ENCODE results near the gene OSBPL1A. TPM values are rescaled to one million over a fixed set of nuclear protein-coding genes. Genes with fewer than 3 reads are reported as not detected.
A peak's percentile ranks its signal among the peaks of the same experiment; 100 is the strongest.

The OSBPL1A gene
- total and polyA plus RNA-seq, 9 donors, result 43.0 to 68.0 (median 56.7) TPM

GRCh38 chr18:24259869-24260641 lies 137.6 kb downstream of the OSBPL1A start:
- H3K36me3 ChIP-seq (ENCODE audit: control insufficient read depth, insufficient read depth, low read length), result no peaks in the 10 kb centered on the region
- H3K4me1 ChIP-seq (ENCODE audit: control insufficient read depth, insufficient read depth, low read length), result no peaks in the 10 kb centered on the region
- peaks cover 4% of the 10 kb centered on the region for H3K9me3 ChIP-seq (replicated peaks; ENCODE audit: control insufficient read depth, low read depth, low read length)
- 100% methylated on average over 1 of the region's 6 CpGs for WGBS (ENCODE audit: insufficient coverage)
- H3K27ac ChIP-seq (ENCODE audit: low read length), result no peak overlapping the region
- no peak for DNase-seq
- no peaks in the 10 kb centered on the region for H3K27me3 ChIP-seq (ENCODE audit: control insufficient read depth, insufficient read depth, low read length)
- no peak overlapping the region for H3K4me3 ChIP-seq (ENCODE audit: low read length)

GRCh38 chr18:24254071-24254470 lies 143.6 kb downstream of the OSBPL1A start:
- H3K36me3 ChIP-seq (ENCODE audit: control insufficient read depth, insufficient read depth, low read length), result no peaks in the 10 kb centered on the region
- H3K4me1 ChIP-seq (ENCODE audit: control insufficient read depth, insufficient read depth, low read length), result no peaks in the 10 kb centered on the region
- H3K27me3 ChIP-seq (ENCODE audit: control insufficient read depth, insufficient read depth, low read length), result no peaks in the 10 kb centered on the region
- H3K4me3 ChIP-seq (ENCODE audit: low read length), result no peak overlapping the region
- no peak overlapping the region for H3K27ac ChIP-seq (ENCODE audit: low read length)
- peaks cover 4% of the 10 kb centered on the region for H3K9me3 ChIP-seq (replicated peaks; ENCODE audit: control insufficient read depth, low read depth, low read length)
- 100% methylated on average over 1 of the region's 1 CpG for WGBS (ENCODE audit: insufficient coverage)
- no peak for DNase-seq

GRCh38 chr18:24249716-24250115 lies 147.9 kb downstream of the OSBPL1A start:
- Histone ChIP-seq H3K9me3 (replicated peaks; ENCODE audit: control insufficient read depth, low read depth, low read length) (no peaks in the 10 kb centered on the region), H3K4me1 (ENCODE audit: control insufficient read depth, insufficient read depth, low read length) (no peaks in the 10 kb centered on the region), H3K27ac (ENCODE audit: low read length) (no peak overlapping the region), H3K27me3 (ENCODE audit: control insufficient read depth, insufficient read depth, low read length) (no peaks in the 10 kb centered on the region), H3K4me3 (ENCODE audit: low read length) (no peak overlapping the region), H3K36me3 (ENCODE audit: control insufficient read depth, insufficient read depth, low read length) (peaks cover 2% of the 10 kb centered on the region)
- no peak for DNase-seq
- 88% methylated on average over 5 of the region's 6 CpGs for WGBS (ENCODE audit: insufficient coverage)

- WGBS (ENCODE audit: insufficient coverage), result no CpG with 5 or more reads among the region's 2 CpGs
Observed at GRCh38 chr18:24248359-24248758, 149.3 kb downstream of the OSBPL1A start.

GRCh38 chr18:24246143-24246542 lies 151.5 kb downstream of the OSBPL1A start:
- no peak for DNase-seq
- Histone ChIP-seq H3K27ac (ENCODE audit: low read length) (no peak overlapping the region), H3K4me3 (ENCODE audit: low read length) (no peak overlapping the region), H3K9me3 (replicated peaks; ENCODE audit: control insufficient read depth, low read depth, low read length) (no peaks in the 10 kb centered on the region), H3K4me1 (ENCODE audit: control insufficient read depth, insufficient read depth, low read length) (no peaks in the 10 kb centered on the region), H3K36me3 (ENCODE audit: control insufficient read depth, insufficient read depth, low read length) (peaks cover 2% of the 10 kb centered on the region), H3K27me3 (ENCODE audit: control insufficient read depth, insufficient read depth, low read length) (no peaks in the 10 kb centered on the region)
- no CpG with 5 or more reads among the region's 3 CpGs for WGBS (ENCODE audit: insufficient coverage)

More at GRCh38 chr18:24248359-24248758, 149.3 kb downstream of the OSBPL1A start:
- no peak overlapping the region for H3K27ac ChIP-seq (ENCODE audit: low read length)
- no peaks in the 10 kb centered on the region for H3K9me3 ChIP-seq (replicated peaks; ENCODE audit: control insufficient read depth, low read depth, low read length)
- no peak for DNase-seq
- H3K4me1 ChIP-seq (ENCODE audit: control insufficient read depth, insufficient read depth, low read length), result no peaks in the 10 kb centered on the region
- peaks cover 2% of the 10 kb centered on the region for H3K36me3 ChIP-seq (ENCODE audit: control insufficient read depth, insufficient read depth, low read length)
- H3K27me3 ChIP-seq (ENCODE audit: control insufficient read depth, insufficient read depth, low read length), result no peaks in the 10 kb centered on the region
- H3K4me3 ChIP-seq (ENCODE audit: low read length), result no peak overlapping the region

GRCh38 chr18:24244698-24245097 lies 152.9 kb downstream of the OSBPL1A start:
- no peaks in the 10 kb centered on the region for H3K27me3 ChIP-seq (ENCODE audit: control insufficient read depth, insufficient read depth, low read length)
- H3K9me3 ChIP-seq (replicated peaks; ENCODE audit: control insufficient read depth, low read depth, low read length), result no peaks in the 10 kb centered on the region
- no peak for DNase-seq
- H3K36me3 ChIP-seq (ENCODE audit: control insufficient read depth, insufficient read depth, low read length), result peaks cover 2% of the 10 kb centered on the region
- no peak overlapping the region for H3K4me3 ChIP-seq (ENCODE audit: low read length)
- WGBS (ENCODE audit: insufficient coverage), result 94% methylated on average over 3 of the region's 5 CpGs
- no peaks in the 10 kb centered on the region for H3K4me1 ChIP-seq (ENCODE audit: control insufficient read depth, insufficient read depth, low read length)
- no peak overlapping the region for H3K27ac ChIP-seq (ENCODE audit: low read length)

- Histone ChIP-seq H3K27ac (ENCODE audit: low read length) (no peak overlapping the region), H3K27me3 (ENCODE audit: control insufficient read depth, insufficient read depth, low read length) (no peaks in the 10 kb centered on the region), H3K4me3 (ENCODE audit: low read length) (no peak overlapping the region), H3K9me3 (replicated peaks; ENCODE audit: control insufficient read depth, low read depth, low read length) (no peaks in the 10 kb centered on the region), H3K36me3 (ENCODE audit: control insufficient read depth, insufficient read depth, low read length) (peaks cover 4% of the 10 kb centered on the region), H3K4me1 (ENCODE audit: control insufficient read depth, insufficient read depth, low read length) (no peaks in the 10 kb centered on the region)
- no peak for DNase-seq
- WGBS (ENCODE audit: insufficient coverage), result no CpG with 5 or more reads among the region's 1 CpG
Observed at GRCh38 chr18:24243677-24244076, 153.9 kb downstream of the OSBPL1A start.

GRCh38 chr18:24239341-24239740 lies 158.3 kb downstream of the OSBPL1A start:
- peaks cover 19% of the 10 kb centered on the region for H3K36me3 ChIP-seq (ENCODE audit: control insufficient read depth, insufficient read depth, low read length)
- no peak overlapping the region for H3K27ac ChIP-seq (ENCODE audit: low read length)
- H3K27me3 ChIP-seq (ENCODE audit: control insufficient read depth, insufficient read depth, low read length), result no peaks in the 10 kb centered on the region
- H3K4me3 ChIP-seq (ENCODE audit: low read length), result no peak overlapping the region
- no CpG with 5 or more reads among the region's 2 CpGs for WGBS (ENCODE audit: insufficient coverage)
- no peaks in the 10 kb centered on the region for H3K4me1 ChIP-seq (ENCODE audit: control insufficient read depth, insufficient read depth, low read length)
- no peaks in the 10 kb centered on the region for H3K9me3 ChIP-seq (replicated peaks; ENCODE audit: control insufficient read depth, low read depth, low read length)
- DNase-seq, result no peak

- WGBS (ENCODE audit: insufficient coverage), result 71% methylated on average over 1 of the region's 5 CpGs
- H3K27ac ChIP-seq (ENCODE audit: low read length), result no peak overlapping the region
- H3K4me1 ChIP-seq (ENCODE audit: control insufficient read depth, insufficient read depth, low read length), result peaks cover 2% of the 10 kb centered on the region
- no peaks in the 10 kb centered on the region for H3K27me3 ChIP-seq (ENCODE audit: control insufficient read depth, insufficient read depth, low read length)
- no peak overlapping the region for H3K4me3 ChIP-seq (ENCODE audit: low read length)
- no peaks in the 10 kb centered on the region for H3K9me3 ChIP-seq (replicated peaks; ENCODE audit: control insufficient read depth, low read depth, low read length)
- no peak for DNase-seq
- H3K36me3 ChIP-seq (ENCODE audit: control insufficient read depth, insufficient read depth, low read length), result peaks cover 19% of the 10 kb centered on the region
Observed at GRCh38 chr18:24238387-24238786, 159.2 kb downstream of the OSBPL1A start.

- Histone ChIP-seq H3K27ac (ENCODE audit: low read length) (peak overlapping the region; percentile 32), H3K4me3 (ENCODE audit: low read length) (no peak overlapping the region), H3K27me3 (ENCODE audit: control insufficient read depth, insufficient read depth, low read length) (no peaks in the 10 kb centered on the region), H3K4me1 (ENCODE audit: control insufficient read depth, insufficient read depth, low read length) (peaks cover 5% of the 10 kb centered on the region), H3K36me3 (ENCODE audit: control insufficient read depth, insufficient read depth, low read length) (peaks cover 24% of the 10 kb centered on the region), H3K9me3 (replicated peaks; ENCODE audit: control insufficient read depth, low read depth, low read length) (no peaks in the 10 kb centered on the region)
- 88% methylated on average over 5 of the region's 7 CpGs for WGBS (ENCODE audit: insufficient coverage)
- no peak for DNase-seq
Observed at GRCh38 chr18:24234850-24235418, 162.7 kb downstream of the OSBPL1A start.

Data from muscle of leg (tissue), 11 donors.